GM12891 (cell line): ENCODE data around the gene PRMT7.

ENCODE experiments used
- POLR2A ChIP-seq: IDR thresholded peaks from 2 replicates; pipeline ENCODE4 v1.6.1; 2011; ENCODE audit warnings: low read depth, low read length, control low read depth
- POLR2AphosphoS5 ChIP-seq: IDR thresholded peaks from 2 replicates; pipeline ENCODE4 v1.6.1; 2011; ENCODE audit warnings: low read depth, low read length, control low read depth
- POU2F2 ChIP-seq: IDR thresholded peaks from 2 replicates; pipeline ENCODE4 v1.6.1; 2011; ENCODE audit warnings: low read depth, mild to moderate bottlenecking, control low read depth, low read length, moderate library complexity
- SPI1 ChIP-seq: IDR thresholded peaks from 2 replicates; pipeline ENCODE4 v1.6.1; 2011; ENCODE audit warnings: low read depth, low read length, control low read depth
- TAF1 ChIP-seq: IDR thresholded peaks from 2 replicates; pipeline ENCODE4 v1.6.1; 2011; ENCODE audit warnings: low read depth, low read length, control low read depth

- TF ChIP-seq POLR2A (peak; percentile 21), POLR2AphosphoS5 (no peak), SPI1 (peak; percentile 97), TAF1 (peak; percentile 45; the same call in 1 of the 2 replicates), POU2F2 (peak; percentile 51; the same call in 1 of the 2 replicates)
Observed at GRCh38 chr16:68289621-68290329, 21.0 kb upstream of the PRMT7 start.
